GM06990 (cell line): Measurements from ENCODE around the gene ABCA1.
"Not testable (repeated sequence)": the region's sequence is repeated elsewhere in the genome, so short reads cannot be mapped to it uniquely, and the experiment has no call there.

Source experiments
- DNase-seq: peaks from one replicate; pipeline ENCODE4 v3.0.0-alpha.2; 2011; ENCODE audit not compliant: insufficient read length; ENCODE audit errors: extremely low read depth
- H3K27me3 ChIP-seq: replicated peaks from 2 replicates; pipeline ENCODE4 v1.6.0; 2011; ENCODE audit warnings: low read length; ENCODE audit not compliant: control insufficient read depth, insufficient read depth
- H3K36me3 ChIP-seq: 2 replicates; pipeline ENCODE4 v1.5.1; 2011; ENCODE audit warnings: low read length; ENCODE audit not compliant: control insufficient read depth, insufficient read depth
- H3K4me3 ChIP-seq: replicated peaks from 2 replicates; pipeline ENCODE4 v1.5.1; 2011; ENCODE audit warnings: low read depth, mild to moderate bottlenecking, control low read depth, low read length
- TF ChIP-seq, protein P1 (sequence below): IDR thresholded peaks from 2 replicates; pipeline ENCODE4 v1.5.1; 2011; ENCODE audit warnings: low read length, control low read depth, mild to moderate bottlenecking, inconsistent platforms; ENCODE audit not compliant: insufficient read depth, poor library complexity, severe bottlenecking

The ABCA1 gene

DNA sequence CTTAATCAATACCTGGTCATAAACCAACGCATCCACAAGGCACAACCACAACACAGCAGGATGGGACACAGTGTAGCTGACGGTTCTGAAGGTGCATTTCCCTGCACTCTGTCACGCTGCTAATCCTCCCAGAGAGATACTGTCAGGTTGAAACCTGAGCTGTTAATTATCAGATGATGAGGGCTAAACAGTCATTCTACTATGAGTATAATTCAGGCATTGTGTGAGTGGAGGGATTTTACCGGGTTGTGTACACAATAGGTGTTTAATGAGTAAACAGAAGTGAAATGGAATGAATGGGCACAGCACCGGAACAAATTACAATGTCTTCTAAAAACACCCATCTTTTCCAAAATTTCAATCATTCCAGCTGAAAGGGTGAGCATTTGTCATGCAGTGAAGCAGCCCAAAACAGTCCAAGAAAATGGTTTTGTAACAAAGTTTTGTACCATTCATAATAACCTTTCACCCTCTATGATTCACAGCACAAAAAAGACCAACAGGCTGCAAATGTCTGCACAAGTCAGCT is 71.5 kb downstream of the ABCA1 start:
- no peaks in the 10 kb centered on the region for H3K36me3 ChIP-seq
- no peak overlapping the region for H3K4me3 ChIP-seq
- TF ChIP-seq, protein P1, sequence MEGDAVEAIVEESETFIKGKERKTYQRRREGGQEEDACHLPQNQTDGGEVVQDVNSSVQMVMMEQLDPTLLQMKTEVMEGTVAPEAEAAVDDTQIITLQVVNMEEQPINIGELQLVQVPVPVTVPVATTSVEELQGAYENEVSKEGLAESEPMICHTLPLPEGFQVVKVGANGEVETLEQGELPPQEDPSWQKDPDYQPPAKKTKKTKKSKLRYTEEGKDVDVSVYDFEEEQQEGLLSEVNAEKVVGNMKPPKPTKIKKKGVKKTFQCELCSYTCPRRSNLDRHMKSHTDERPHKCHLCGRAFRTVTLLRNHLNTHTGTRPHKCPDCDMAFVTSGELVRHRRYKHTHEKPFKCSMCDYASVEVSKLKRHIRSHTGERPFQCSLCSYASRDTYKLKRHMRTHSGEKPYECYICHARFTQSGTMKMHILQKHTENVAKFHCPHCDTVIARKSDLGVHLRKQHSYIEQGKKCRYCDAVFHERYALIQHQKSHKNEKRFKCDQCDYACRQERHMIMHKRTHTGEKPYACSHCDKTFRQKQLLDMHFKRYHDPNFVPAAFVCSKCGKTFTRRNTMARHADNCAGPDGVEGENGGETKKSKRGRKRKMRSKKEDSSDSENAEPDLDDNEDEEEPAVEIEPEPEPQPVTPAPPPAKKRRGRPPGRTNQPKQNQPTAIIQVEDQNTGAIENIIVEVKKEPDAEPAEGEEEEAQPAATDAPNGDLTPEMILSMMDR = no peak
- no peaks in the 10 kb centered on the region for H3K27me3 ChIP-seq
- no peak for DNase-seq

DNA sequence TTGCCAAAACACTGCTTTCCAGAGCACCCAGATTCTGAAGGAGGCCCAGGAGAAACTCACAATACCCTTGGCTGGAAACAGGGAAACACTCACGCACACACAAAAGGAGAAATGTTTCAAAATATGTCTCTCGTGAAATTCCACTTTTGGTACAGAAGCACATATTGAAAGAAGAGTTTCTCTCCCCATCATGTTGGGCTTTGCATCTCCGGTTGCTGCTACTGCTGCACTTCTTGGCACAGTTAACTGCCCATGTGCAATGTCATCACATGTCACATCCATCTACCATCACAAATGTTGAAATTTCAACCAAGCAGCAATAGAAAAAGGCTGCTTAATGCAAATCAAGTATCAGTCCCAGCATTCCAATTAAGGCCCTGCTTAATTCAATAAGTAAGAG is 72.1 kb downstream of the ABCA1 start:
- DNase-seq = no peak
- H3K36me3 ChIP-seq = no peaks in the 10 kb centered on the region
- TF ChIP-seq, protein P1 = no peak

DNA sequence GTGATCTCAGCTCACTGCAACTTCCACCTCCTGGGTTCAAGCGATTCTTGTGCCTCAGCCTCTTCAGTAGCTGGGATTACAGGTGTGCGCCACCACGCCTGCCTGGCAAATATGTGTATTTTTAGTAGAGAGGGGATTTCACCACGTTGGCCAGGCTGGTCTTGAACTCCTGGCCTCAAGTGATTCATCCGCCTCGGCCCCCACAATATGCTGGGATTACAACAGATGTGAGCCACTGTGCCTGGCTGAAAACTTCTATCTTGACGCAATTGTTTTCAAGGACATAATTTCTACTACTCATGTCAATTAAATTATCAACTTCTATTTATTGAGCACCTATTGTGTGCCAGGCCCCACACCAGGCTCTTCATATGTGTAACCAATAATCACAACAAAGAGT is 72.7 kb downstream of the ABCA1 start:
- H3K36me3 ChIP-seq, H3K4me3 ChIP-seq, DNase-seq, H3K27me3 ChIP-seq: not testable (repeated sequence)

More for the DNA sequence above, 72.1 kb downstream of the ABCA1 start:
- no peaks in the 10 kb centered on the region for H3K27me3 ChIP-seq
- no peak overlapping the region for H3K4me3 ChIP-seq

DNA sequence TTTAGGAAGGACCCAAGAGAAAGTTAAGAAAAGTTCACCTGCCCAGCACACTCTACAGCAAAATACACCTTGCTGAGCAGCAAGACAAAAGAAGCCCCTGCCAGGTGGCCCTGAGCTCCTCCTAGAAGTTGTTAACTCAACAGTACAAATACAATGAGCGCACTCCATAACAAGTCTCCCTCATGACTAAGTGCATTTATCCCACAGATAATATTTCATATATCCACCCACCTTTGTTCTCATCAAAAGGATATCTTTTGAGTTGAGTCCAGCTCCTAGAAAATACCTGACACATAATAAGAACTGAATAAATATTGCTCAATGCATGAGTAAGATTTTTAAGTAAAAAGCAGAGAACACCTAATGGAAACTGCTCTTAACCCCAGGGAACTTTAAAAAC is 73.3 kb downstream of the ABCA1 start:
- DNase-seq = no peak
- TF ChIP-seq, protein P1 = no peak
- Histone ChIP-seq H3K27me3 (no peaks in the 10 kb centered on the region), H3K36me3 (no peaks in the 10 kb centered on the region), H3K4me3 (no peak overlapping the region)

DNA sequence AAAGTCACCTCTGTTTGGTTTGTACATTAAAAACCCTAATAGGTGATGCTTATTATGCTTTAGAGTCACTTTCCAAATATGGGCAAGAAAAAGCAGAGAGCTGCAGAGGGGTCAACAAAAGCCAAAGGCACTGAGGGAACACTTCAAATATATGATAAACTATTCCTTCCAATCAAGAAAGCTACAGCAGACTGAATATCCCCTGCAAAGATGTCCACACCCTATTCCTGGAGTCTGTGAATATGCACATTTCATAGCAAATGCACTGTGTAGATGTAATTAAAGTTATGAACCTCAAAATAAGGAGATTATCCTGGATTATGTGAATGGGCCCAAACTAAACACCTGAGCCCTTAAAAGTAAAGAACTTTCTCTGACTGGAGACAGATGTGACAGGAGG is 74.3 kb downstream of the ABCA1 start:
- Histone ChIP-seq H3K36me3 (no peaks in the 10 kb centered on the region), H3K4me3 (no peak overlapping the region), H3K27me3 (no peaks in the 10 kb centered on the region)
- TF ChIP-seq, protein P1 = no peak
- no peak for DNase-seq

DNA sequence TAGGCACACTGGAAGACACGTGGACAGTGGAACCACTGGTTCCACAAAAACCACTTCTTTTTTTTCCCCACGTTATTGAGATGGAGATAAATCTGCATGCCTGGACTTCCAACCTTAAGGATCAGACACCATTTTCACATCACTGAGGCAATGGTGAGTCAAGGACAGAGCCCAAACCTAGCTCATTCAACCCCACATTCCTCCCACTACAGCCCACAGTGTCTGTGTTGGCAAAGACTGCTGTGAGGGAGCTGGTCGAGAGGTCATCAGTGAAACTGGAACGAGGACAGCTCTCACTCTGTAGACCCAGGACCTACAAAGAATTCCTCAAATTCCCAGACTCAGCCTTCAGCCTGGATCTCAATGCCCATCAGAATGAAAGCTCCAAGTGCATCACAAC is 74.8 kb downstream of the ABCA1 start:
- no peak for DNase-seq
- TF ChIP-seq, protein P1 = no peak
- Histone ChIP-seq H3K4me3 (no peak overlapping the region), H3K36me3 (no peaks in the 10 kb centered on the region), H3K27me3 (no peaks in the 10 kb centered on the region)
